Right lobe of liver (tissue), 4 donors: ENCODE data around the gene DNAH14.

ENCODE experiments used
- CTCF ChIP-seq, 4 donors: fragments of 200-600 bp in 3 of 4; fragments of 450-650 bp in 1 of 4; IDR thresholded peaks; one replicate each; pipeline versions ENCODE4 v1.5.1 to v1.8.0; 2016 to 2022; ENCODE audit warnings: antibody characterized with exemption in 4 of 4, mild to moderate bottlenecking in 2 of 4
- POLR2A ChIP-seq: fragments of 450-650 bp; IDR thresholded peaks from one replicate; pipeline ENCODE4 v1.6.1; 2017; ENCODE audit warnings: antibody characterized with exemption, mild to moderate bottlenecking
- donor health status: DM: no; HTN: no; CAD: no.
- donor health status: DM: no; HTN: no; CAD: no.
- donor health status: DM: no; HTN: yes; CAD: no.

GRCh38 chr1:225259542-225259941 lies 330.1 kb downstream of the DNAH14 start:
- TF ChIP-seq POLR2A = no peak
- no peak for TF ChIP-seq CTCF (IDR thresholded peaks at IDR 0.05)
